ENCODE measurements around the gene MLLT6. TPM values are rescaled to one million over a fixed set of nuclear protein-coding genes. Genes with fewer than 3 reads are reported as not detected.

Gene MLLT6
- total and polyA plus RNA-seq, 2 of the 13 experiments (the other 11 are each of a cell fraction or from before 2014, with no cell fraction given) = 50.7 to 69.5 TPM

DNA sequence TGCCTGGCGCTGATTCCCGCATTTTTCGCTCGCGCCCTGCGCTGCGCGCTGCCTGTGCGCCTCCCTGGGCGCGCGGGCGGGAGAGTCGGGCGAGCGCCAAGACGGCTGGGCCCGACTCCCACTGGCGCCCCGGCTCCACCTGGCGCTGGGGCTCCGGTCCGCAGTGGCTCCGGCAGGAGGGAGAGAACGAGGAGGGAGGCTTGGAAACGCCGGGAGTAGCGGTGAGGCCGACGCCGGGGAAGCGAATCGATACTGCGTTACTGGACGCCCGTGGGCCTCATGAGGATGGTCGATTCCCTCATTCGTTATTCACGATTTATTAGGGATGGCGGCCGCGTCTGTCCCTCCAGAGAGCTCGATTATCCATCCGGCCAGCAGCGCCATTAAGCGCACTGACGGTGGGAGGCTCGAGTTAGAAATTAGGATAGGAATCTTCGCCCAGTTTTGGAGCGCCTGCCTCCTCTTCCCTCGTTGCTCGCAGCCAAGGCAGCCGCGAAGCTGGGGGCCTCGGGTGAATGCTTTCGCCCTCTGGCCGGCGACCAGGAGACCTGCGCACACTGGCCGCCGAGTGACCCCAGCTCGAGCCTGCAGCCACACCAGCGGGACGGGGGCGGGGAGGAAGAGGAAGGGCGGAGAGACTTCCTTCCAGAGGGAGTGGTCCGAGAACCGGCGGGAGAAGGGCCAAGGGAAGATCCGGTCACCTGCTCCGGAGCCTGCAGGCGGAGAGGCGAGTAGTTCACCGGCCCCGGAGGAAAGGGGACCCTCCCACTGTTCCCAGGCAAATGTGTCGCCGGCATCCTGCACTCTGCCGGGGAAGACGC, 44.4 kb downstream of the MLLT6 start (continued):
- TF ChIP-seq HNF1A (IDR thresholded peaks at IDR 0.05; ENCODE audit: low read depth) = no peak
- TF ChIP-seq HNF1A (CRISPR knock-in tag; IDR thresholded peaks at IDR 0.05; ENCODE audit: borderline replicate concordance) = 0 out of 2 replicates have a peak, but pooled peaks have one; percentile 61
- TF ChIP-seq, protein P1, sequence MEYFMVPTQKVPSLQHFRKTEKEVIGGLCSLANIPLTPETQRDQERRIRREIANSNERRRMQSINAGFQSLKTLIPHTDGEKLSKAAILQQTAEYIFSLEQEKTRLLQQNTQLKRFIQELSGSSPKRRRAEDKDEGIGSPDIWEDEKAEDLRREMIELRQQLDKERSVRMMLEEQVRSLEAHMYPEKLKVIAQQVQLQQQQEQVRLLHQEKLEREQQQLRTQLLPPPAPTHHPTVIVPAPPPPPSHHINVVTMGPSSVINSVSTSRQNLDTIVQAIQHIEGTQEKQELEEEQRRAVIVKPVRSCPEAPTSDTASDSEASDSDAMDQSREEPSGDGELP (IDR thresholded peaks at IDR 0.05; ENCODE audit: borderline replicate concordance, low read depth) = peak; percentile 84; the same call in 1 of the 2 replicates
- TF ChIP-seq ZNF547 (CRISPR knock-in tag; IDR thresholded peaks at IDR 0.05) = peak; percentile 95
- TF ChIP-seq, protein P2, sequence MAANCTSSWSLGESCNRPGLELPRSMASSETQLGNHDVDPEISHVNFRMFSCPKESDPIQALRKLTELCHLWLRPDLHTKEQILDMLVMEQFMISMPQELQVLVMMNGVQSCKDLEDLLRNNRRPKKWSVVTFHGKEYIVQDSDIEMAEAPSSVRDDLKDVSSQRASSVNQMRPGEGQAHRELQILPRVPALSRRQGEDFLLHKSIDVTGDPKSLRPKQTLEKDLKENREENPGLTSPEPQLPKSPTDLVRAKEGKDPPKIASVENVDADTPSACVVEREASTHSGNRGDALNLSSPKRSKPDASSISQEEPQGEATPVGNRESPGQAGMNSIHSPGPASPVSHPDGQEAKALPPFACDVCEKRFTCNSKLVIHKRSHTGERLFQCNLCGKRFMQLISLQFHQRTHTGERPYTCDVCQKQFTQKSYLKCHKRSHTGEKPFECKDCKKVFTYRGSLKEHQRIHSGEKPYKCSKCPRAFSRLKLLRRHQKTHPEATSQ (CRISPR knock-in tag; IDR thresholded peaks at IDR 0.05; ENCODE audit: borderline replicate concordance) = peak; percentile 52; the same call in 1 of the 2 replicates
- TF ChIP-seq, protein P3, sequence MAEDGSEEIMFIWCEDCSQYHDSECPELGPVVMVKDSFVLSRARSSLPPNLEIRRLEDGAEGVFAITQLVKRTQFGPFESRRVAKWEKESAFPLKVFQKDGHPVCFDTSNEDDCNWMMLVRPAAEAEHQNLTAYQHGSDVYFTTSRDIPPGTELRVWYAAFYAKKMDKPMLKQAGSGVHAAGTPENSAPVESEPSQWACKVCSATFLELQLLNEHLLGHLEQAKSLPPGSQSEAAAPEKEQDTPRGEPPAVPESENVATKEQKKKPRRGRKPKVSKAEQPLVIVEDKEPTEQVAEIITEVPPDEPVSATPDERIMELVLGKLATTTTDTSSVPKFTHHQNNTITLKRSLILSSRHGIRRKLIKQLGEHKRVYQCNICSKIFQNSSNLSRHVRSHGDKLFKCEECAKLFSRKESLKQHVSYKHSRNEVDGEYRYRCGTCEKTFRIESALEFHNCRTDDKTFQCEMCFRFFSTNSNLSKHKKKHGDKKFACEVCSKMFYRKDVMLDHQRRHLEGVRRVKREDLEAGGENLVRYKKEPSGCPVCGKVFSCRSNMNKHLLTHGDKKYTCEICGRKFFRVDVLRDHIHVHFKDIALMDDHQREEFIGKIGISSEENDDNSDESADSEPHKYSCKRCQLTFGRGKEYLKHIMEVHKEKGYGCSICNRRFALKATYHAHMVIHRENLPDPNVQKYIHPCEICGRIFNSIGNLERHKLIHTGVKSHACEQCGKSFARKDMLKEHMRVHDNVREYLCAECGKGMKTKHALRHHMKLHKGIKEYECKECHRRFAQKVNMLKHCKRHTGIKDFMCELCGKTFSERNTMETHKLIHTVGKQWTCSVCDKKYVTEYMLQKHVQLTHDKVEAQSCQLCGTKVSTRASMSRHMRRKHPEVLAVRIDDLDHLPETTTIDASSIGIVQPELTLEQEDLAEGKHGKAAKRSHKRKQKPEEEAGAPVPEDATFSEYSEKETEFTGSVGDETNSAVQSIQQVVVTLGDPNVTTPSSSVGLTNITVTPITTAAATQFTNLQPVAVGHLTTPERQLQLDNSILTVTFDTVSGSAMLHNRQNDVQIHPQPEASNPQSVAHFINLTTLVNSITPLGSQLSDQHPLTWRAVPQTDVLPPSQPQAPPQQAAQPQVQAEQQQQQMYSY (CRISPR knock-in tag; IDR thresholded peaks at IDR 0.05) = peak; percentile 81
- TF ChIP-seq ZNF777 (CRISPR knock-in tag; IDR thresholded peaks at IDR 0.05) = peak; percentile 7; the same call in 1 of the 2 replicates
- peak; percentile 88 for TF ChIP-seq REL (CRISPR knock-in tag; conservative IDR thresholded peaks at IDR 0.05)

Measured in HepG2 (cell line).